Measurements from ENCODE around the gene TCHH.
"Not testable (repeated sequence)": the region's sequence is repeated elsewhere in the genome, so short reads cannot be mapped to it uniquely, and the experiment has no call there.

The TCHH gene

GRCh38 chr1:152112101-152112884, 3.0 kb downstream of the TCHH start:
- DNase-seq = peak; percentile 7

- DNase-seq = peak; percentile 12
Measured at GRCh38 chr1:152111515-152111968, 3.7 kb downstream of the TCHH start.

GRCh38 chr1:152110860-152111514, 4.3 kb downstream of the TCHH start:
- DNase-seq = peak; percentile 18

- peak; percentile 19 for DNase-seq
Measured at GRCh38 chr1:152110365-152110859, 4.8 kb downstream of the TCHH start.

- no peak for DNase-seq
Measured at GRCh38 chr1:152109998-152110294, 5.3 kb downstream of the TCHH start.

- no peak for DNase-seq
Measured at GRCh38 chr1:152109231-152109997, 5.8 kb downstream of the TCHH start.

- no peak for DNase-seq
Measured at GRCh38 chr1:152108882-152109222, 6.4 kb downstream of the TCHH start.

- DNase-seq = no peak
Measured at GRCh38 chr1:152107984-152108881, 7.0 kb downstream of the TCHH start.

GRCh38 chr1:152107031-152107983, 7.9 kb downstream of the TCHH start:
- no peak for DNase-seq

GRCh38 chr1:152104854-152105253, 10.4 kb downstream of the TCHH start:
- no peak for DNase-seq

- DNase-seq = no peak
Measured at GRCh38 chr1:152096931-152097330, 18.3 kb downstream of the TCHH start.

- DNase-seq = no peak
Measured at GRCh38 chr1:152089014-152089674, 26.1 kb downstream of the TCHH start, which contains the start of gene TCHHL1. TCHHL1 (minus strand) TSS chr1:152089064; CDS start chr1:152088143, 921 bp downstream.

GRCh38 chr1:152086760-152087159, 28.5 kb downstream of the TCHH start:
- DNase-seq = no peak

- no peak for DNase-seq
Measured at GRCh38 chr1:152084853-152085252, 30.4 kb downstream of the TCHH start.

- DNase-seq = not testable (repeated sequence)
Measured at GRCh38 chr1:152081026-152081425, 34.2 kb downstream of the TCHH start.

GRCh38 chr1:152080494-152080893, 34.8 kb downstream of the TCHH start:
- not testable (repeated sequence) for DNase-seq

GRCh38 chr1:152078831-152079441, 36.3 kb downstream of the TCHH start:
- no peak for DNase-seq

- no peak for DNase-seq
Measured at GRCh38 chr1:152072311-152072710, 42.9 kb downstream of the TCHH start.

- no peak for DNase-seq
Measured at GRCh38 chr1:152071123-152071522, 44.1 kb downstream of the TCHH start.

GRCh38 chr1:152067929-152068328, 47.3 kb downstream of the TCHH start:
- DNase-seq = no peak

All from stimulated activated CD4-positive, alpha-beta T cell treated with anti-CD3 and anti-CD28 coated beads, Interleukin-4, amount 100 ng/mL, for 24 hours (primary cell).